GM18873 (cell line): ENCODE data around the gene PTPRG.
"Not testable (repeated sequence)": the region's sequence is repeated elsewhere in the genome, so short reads cannot be mapped to it uniquely, and the experiment has no call there.

ENCODE experiments used
- ATAC-seq: cut with Tn5 transposase; IDR thresholded peaks from one replicate; pipeline ENCODE4 v1.9.1; 2021; ENCODE audit warnings: mild to moderate bottlenecking, moderate library complexity, moderate number of reproducible peaks; ENCODE audit not compliant: unreplicated experiment, low FRiP score

PTPRG gene

DNA sequence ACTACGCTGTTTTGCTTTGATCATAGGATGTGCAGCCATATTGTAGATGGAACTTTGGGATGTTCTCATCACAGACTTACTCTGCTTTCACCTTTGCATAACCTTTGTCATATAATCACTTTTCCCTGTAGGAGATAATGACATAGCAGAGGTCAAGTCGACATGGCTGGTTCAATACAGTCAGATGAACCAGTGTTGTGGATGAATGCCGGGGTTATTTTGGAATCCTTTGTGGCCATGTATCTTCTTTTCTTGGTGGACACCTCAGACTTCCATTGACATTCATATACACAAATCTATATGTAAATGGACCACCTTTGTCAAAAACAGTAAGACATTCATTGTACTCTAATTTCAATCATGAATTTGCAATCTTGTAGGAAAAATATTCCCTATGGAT is 180.2 kb downstream of the PTPRG start:
- no peak for ATAC-seq

DNA sequence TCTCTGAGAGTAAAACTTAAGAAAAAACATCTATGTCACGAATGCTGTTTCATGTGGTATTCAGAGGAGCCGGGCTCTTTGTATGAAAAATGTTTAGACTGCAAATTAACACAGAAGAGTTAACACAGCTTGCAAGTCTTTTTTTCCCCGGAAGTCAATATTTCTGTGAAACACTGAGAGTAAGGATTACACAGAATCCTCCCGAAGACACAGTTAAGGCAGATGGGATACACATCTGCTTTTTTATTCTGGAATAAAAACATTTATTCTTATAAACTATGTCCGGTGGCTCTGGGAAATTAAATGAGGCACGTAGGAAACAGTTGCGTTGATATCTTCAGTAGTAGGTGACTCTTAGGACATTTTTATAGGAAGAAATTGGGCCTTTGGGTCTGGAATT is 180.6 kb downstream of the PTPRG start:
- no peak for ATAC-seq

DNA sequence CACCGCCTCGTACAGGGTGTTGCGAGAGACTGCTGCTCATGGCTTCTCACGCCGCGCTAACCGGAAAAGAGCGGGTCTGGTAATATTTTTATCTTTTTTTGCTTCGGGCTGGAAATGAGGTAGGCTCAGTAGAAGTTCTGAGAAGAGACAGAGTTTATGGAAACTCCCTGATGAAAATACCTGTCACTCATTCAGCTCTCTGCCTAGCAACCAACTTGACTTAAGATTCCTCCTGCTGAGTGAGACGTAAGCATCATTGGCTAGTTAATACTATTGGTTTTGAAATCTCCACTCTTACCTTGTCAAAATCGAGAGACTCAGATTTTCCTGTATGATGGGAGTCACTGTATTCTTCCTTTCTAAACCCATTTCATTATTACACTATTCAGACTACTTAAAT is 181.7 kb downstream of the PTPRG start:
- ATAC-seq, result no peak

DNA sequence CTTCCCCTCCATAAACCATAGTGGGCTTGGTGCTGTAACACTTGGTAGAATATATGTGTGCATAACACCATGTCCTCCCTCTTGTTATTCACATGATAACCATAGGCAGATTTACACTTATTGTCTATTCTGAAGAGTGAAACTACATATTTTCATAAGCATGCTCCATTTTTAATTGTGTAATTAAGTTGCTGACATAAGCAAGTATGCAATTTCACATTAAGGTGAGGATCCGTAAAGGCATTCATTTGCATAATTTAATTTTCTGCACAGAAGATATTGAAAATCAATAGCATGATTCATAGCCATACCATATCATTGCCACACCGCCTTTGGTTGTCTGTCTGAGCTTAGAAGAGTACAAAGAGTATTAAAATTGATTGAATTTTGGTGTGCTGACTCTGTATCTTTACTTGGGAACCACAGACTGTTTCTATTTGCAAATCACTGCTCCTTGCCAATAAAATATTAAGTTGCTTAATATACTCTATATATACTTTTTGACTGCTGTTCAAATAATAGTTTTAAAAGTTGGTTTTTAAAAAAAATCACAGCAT is 182.4 kb downstream of the PTPRG start:
- no peak for ATAC-seq

DNA sequence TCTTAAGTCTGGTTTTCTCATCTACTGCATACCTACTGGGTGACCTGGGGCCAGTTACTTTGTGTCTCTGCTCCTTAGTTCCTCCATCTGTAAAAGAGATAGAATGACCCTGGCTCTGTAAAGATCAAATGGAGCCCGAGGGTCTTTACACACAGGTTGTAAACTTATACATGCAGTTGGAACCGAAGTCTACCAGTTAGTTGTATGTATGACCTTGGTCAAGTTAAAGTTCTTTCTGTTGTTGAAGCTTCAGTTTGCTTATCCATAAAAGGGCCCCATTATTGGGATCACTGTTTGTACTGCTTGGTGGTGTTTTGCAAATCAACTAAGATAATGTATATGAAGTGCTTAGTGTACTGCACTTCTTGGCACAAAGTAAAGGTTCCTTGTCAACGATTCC is 186.9 kb downstream of the PTPRG start:
- ATAC-seq, result no peak

DNA sequence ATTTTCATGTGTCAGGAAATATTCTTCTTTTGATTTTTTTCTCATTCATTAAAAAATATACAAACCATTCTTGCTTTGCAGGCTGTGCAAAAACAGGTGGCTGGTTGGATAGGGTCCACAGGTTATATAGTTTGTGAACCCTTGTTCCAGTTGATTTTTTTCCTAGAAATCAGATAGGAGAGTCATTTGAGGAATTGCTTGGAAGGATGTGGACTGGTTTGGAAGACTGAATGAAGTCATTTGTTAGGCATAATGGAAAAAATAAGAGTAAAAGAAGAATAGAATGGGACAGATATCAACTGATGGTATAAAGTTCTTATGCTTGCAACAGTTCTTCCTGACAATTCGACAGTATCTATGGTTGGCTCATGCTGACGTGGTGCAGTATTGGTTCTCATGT is 189.4 kb downstream of the PTPRG start:
- no peak for ATAC-seq

DNA sequence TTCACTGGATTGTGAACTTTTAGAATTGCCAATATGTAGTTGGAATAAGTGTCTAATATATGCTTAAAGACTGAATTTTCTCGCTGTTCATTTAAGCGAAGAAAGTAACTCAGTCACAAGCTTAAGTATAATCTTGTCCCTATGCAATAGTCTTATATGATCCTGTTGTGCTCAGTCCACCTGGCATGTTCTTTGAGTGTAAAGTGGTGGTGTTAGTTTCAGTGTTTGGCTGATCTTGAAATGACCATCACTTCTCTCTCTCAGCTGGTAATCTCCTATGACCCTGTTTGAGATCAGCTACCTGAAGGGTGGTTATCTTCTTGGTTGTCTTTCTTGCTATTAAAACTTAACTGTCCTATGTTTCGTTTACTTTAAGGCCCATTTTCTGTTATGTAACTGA is 197.5 kb downstream of the PTPRG start:
- no peak for ATAC-seq

DNA sequence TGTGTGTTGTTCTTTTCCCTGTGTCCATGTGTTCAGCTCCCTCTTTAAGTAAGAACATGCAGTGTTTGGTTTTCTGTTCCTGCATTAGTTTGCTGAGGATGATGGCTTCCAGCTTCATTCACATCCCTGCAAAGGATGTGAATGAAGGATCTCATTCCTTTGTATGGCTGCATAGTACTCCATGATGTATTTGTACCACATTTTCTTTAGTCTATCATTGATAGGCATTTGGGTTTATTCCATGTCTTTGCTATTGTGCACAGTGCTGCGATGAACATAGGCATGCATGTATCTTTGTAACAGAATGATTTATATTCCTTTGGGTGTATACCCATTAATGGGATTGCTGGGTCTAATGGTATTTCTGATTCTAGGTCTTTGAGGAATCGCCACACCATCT is 199.4 kb downstream of the PTPRG start:
- ATAC-seq, result not testable (repeated sequence)

DNA sequence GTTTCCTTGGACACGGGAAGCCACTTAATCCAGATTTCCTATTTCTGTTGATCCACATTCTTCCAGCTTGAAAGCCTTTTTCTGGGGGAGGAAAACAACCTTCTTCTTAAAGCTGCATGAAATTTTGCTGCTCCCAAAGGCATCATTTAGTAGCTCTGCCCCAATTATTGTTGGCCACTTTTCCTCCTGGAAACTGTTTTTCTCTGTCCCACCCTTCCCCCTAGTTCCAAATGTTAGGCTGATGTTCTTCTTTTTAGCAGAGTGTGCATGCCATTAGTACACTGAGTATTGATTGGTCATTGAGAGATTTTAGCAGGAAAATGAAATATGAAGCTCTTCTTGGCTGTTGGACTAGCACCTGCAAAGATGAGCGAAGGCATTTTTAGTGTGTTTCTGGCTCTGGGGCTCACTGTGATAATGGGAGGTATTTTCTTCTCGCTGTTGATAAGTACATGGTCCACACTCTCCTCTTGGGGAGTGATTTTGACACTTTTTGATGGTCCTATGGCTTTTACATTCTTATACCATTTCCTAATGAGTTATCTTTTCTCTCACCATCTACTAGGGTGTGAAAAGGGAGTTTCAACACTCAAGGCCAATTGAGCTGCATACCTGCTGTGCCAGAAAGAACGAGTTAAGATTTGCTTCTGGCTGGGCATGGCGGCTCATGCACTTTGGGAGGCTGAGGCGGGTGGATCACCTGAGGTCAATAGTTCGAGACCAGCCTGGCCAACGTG is 200.5 kb downstream of the PTPRG start:
- ATAC-seq, result no peak

DNA sequence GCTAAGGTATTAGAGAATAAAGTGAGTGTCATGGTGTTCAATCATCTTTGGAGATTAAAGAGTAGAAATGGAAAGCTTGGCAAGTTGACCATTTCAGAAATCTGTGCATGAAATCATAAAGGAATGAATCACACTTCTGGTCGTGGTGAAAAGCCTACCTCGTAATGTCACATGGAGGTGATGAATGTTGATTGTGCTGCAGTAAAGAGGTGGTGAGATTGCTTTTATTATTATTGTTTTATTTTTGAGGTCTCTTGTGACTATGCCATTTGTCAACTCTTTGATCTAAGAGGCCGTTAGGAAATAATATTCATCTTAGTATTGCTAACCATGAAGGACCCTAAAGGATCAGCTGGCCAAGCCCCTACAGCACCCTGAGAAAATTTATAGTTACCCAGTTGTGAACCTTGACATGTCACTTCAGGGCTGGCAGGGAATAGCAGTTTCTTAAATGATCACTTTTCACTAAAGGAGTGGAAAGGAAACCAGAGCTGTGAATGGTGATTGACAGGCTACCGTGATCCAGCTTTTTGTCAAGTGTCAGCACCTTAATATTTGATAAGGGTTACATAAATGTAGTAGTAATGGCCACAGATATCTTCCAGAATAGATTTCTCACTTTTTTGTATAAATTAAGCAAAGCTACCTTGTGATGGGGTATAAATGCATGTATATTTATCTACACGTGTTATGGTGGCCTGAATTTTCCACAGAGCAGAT is 203.9 kb downstream of the PTPRG start:
- no peak for ATAC-seq

DNA sequence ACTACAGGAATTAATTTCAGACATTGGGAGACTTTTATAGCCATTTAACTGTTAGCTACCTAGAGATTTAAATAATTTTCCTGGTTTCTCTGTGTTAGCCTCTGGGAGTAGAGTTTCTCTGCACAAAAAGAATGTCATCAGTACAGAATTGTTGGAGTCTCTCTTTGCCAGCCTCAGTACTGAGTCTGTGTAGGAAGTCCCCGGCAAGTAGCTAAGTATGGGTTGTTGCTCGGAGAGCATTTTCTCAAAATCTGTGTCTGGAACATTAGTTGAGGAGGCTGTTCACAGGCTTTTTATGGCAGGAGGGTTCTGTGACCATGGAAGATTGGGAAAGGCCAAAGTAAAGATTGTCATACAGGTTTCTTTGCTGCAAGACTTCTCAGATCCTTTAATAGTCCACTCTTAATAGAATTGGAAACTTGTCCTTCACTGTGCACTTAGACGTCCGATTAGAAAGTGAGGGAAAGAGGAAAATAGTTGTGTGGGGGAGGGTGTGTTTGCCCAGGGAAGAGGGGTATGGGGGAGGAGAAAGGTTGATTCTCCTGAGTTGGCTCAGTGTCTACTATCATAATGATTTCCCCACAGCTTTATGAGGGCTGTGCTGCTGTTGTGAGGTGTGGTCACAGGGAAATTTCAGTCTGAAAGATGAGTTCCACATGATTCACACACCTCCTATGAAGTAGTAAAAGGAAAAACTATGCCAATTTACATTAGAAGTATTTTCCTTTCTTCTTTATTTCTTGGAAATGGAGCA is 207.1 kb downstream of the PTPRG start:
- no peak for ATAC-seq

DNA sequence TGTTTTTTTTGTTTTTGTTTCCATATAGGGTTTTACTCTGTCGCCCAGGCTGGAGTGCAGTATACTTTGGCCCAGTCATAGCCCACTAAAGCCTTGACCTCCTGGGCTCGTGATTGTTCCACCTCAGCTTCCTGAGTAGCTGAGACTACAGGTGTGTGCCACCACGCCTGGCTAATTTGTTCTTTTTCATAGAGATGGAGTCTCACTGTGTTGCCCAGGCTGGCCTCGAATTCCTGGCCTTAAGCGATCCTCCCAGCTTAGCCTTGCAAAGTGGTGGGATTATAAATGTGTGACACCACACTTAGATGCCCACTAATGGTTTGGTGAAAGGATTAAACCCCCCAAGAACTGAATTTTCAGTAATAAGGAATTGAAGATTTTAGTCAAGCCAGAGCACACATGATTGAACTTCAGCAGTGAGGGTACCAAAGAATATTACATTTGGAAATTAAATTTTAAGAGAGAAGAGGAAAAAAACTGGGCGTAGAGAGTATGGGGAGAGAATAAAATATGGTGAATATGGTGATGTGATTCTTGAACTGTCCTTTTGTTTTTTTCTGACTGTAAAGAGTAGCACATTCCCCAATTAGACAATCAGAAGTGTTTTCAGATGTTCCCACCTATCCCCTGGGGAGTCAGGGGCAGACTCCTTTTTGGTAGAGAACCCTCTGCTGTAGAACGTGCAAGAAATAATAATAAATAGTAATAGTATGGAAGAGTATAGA is 208.1 kb downstream of the PTPRG start:
- ATAC-seq, result no peak

DNA sequence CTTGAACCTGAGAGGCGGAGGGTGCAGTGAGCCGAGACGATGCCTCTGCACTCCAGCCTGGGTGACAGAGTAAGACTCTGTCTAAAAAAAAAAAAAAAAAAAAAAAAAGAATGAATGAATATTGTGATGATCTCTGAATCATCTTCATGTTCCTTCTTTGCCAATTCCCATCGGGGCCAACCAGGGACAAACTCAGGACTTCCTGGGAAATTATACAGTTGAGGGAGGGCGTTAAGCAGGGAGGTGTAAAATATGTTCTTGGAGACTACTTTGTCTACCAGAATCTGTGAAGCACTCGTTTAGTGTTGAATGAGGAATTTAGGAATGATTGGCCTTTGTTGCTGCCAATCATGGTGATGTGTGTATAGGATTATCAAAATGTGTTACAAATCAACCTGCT is 210.6 kb downstream of the PTPRG start:
- no peak for ATAC-seq

DNA sequence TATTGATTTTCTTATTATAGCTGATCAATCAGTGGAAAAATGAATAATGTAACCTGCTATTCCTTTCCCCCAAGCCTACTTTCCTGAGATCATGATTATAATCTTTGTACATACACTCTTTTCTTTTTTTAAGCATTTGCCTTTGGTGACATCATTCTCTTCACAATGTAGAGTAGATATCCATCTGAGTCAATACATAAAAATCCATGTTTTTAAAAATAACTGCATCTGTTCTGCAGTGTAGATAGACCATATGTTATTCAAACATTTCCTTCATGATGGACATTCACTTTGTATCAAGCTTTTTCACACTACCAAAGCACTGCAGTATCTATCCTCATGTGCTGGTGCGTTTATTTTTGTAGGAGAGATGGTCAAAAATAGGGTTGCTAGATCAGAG is 211.1 kb downstream of the PTPRG start:
- no peak for ATAC-seq

DNA sequence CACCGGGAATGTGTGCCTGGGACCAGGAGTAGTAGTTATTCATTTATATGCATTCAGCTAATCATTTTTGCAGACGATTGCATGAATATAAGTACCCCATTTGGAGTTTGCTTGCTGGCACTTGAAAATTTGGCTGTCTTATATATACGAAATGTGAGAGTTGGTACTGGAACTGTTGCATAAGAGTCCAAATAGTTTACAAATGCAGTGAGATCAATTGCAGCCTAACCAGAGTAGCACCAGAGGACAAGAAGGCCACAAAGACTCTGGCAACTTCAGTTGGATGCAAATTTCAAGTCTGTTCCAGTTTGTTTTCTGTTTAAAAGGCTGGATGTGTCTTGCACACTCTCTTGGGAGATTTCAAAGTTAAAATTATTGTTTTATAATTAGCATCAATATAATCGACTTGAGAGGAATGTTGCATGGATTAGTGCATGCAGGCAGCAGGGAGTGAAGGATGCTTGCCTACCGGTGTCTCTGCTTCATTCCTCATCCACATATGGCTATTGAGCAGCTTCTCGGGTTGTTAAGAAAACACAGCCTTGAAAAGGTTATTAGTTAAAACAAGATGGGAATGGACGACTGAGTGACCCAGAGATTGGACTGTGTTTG is 213.0 kb downstream of the PTPRG start:
- no peak for ATAC-seq

DNA sequence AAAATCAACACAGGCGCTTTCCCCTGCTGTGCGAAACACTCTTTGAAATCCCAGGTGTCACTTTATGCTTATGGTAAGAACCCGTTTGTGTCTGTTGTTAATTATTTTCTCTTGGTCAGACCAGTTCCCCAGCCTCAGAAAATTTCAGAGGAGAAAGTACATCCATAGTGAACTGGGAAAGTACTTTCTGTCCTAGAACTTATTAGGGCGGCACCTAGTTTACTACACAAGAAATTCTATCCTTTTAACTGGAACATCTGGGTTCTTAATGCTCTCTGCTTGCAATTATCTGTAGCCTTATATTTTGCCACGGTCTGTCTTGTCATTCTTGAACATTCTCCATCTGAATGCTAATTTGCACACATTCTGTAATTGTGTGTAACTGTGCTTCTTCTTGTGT is 215.0 kb downstream of the PTPRG start:
- no peak for ATAC-seq

DNA sequence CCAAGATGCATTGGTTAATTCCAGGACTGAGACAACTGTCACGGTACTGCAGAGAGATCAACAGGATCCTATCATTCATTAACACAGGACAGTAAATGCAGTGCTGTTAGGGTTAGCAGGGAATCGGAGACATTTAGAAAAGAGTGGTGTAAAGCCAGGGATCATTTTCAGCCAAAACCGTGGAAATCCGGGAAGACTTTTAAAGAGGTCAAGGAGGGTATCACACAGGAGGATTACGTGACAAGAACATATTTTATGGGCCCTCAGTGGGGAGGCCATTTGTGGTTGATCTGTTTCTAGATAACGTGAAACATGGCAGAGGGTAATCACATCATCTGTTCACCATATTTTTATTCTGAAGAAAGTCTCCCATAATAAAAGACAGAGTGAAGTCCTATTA is 216.1 kb downstream of the PTPRG start:
- no peak for ATAC-seq

DNA sequence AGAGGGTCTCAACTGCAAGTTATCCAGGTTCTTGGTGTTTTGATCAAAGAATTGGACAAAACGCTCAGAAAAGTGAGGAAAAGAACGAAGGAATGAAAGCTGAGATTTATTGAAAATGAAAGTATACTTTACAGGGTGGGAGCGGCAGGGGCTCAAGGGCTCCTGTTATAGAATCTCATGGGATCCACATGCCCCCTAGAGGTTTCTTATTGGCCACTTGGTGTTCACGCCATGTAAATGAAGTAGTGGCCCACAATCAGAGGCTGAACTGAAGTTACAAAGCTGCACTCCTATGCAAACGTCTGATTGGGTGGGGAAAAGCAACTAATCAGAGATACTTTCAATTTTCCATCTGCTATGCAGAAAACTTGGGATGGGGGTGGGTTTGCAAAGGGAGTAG is 216.7 kb downstream of the PTPRG start:
- ATAC-seq, result no peak

DNA sequence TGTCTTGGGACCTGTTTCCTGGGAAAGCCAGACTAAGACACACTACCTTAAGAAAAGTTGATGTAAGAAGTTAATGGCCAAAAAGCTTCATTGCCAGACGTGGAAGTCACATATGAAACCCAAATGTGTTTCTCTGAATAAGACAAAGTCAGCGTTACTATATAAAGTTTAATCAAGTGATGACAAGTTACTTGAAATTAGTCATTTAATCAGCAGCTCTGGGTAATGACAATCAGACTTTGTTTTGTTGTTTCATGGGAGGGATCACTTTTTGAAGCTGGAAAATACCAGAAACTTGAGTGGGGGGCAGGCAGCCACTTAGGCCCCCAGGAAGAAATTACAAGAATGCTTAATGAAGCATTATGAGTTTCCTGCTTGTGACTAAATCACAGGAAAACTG is 218.6 kb downstream of the PTPRG start:
- ATAC-seq, result no peak
